GM10248 (cell line): ENCODE measurements around the gene UVRAG.

Source experiments
- CTCF ChIA-PET: fragments of 300-600 bp; sonication (Branson Sonifier 250); formaldehyde crosslinking; extraction: SDS; loops from one replicate; lab custom pipeline; 2021; ENCODE audit warnings: antibody characterized with exemption; lab: Yijun Ruan, JAX
- POLR2A ChIA-PET: fragments of 350-650 bp; sonication (Branson Sonifier 250); formaldehyde crosslinking; extraction: SDS; loops from one replicate; lab custom pipeline; 2020; ENCODE audit warnings: antibody characterized with exemption; lab: Yijun Ruan, JAX
- DNase-seq: peaks from one replicate; pipeline ENCODE4 v3.0.0; 2012; ENCODE audit errors: extremely low spot score
- TF ChIP-seq, protein P1 (sequence below): IDR thresholded peaks from 2 replicates; pipeline ENCODE4 v1.5.1; 2012; ENCODE audit warnings: mild to moderate bottlenecking, low read depth; ENCODE audit errors: extremely low read depth, missing control alignments, control extremely low read depth

UVRAG gene

DNA sequence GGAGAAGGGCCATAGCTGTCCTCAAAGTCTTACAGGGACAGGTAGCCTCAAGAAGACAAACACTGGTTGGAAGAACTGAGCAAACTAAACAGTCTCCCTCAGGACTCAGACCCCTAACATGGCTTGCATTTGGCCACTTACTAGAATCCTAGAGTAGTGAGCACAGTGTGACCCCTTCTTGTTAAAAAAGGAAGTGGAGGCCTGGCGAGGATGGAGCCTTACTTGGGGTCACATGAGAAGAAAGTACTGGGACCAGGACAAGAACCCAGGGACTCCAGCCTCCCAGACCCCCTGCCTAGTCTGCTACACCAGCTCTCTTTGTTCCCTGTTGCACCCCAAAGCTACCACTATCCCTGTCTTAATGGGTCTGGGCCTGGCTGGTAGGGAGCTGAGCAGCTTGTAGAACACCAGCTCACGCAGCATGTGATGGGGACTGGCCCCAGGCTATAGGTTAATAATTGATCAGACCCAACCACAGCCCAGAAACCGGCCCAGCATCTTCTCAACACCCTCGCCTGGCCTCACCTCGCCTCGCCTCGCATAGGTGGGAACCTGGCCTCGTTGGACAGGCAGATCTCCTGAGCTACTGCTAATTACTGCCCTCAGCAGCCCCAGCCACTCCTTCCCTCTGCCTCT is 28.8 kb upstream of the UVRAG start:
- POLR2A ChIA-PET: no interaction called here
- DNase-seq: peak; percentile 65
- TF ChIP-seq, protein P1, sequence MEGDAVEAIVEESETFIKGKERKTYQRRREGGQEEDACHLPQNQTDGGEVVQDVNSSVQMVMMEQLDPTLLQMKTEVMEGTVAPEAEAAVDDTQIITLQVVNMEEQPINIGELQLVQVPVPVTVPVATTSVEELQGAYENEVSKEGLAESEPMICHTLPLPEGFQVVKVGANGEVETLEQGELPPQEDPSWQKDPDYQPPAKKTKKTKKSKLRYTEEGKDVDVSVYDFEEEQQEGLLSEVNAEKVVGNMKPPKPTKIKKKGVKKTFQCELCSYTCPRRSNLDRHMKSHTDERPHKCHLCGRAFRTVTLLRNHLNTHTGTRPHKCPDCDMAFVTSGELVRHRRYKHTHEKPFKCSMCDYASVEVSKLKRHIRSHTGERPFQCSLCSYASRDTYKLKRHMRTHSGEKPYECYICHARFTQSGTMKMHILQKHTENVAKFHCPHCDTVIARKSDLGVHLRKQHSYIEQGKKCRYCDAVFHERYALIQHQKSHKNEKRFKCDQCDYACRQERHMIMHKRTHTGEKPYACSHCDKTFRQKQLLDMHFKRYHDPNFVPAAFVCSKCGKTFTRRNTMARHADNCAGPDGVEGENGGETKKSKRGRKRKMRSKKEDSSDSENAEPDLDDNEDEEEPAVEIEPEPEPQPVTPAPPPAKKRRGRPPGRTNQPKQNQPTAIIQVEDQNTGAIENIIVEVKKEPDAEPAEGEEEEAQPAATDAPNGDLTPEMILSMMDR: no peak
- CTCF ChIA-PET: interaction anchor here (1.4 to 10.9 kb wide), 4 partner anchors 10 to 82 kb away, joined by 3 to 85 read pairs (median 10); no protein-coding TSS in a partner anchor

DNA sequence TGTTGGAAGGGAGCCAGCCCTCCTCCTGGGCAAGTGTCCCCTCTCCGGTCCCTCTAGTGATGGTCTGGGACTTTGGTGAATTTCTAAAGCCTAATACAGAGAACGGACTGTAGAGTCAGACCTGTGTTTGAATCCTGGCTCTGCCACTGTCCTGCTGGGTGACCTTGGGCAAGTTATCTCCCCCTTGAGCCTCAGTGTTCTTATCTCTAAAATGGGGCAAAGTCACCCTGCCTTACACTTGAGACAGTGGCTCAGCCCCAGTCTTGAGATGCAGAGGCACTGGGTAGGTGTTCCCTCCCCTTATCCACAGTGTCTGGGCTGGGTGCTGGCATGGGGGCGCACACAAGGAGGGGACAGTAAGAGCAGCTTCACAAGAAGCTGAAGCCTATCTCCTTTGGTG is 25.5 kb upstream of the UVRAG start:
- POLR2A ChIA-PET: no interaction called here
- CTCF ChIA-PET: interaction anchor here (1.0 to 10.9 kb wide), 3 partner anchors 11 to 362 kb away, joined by 3 to 85 read pairs (median 16); no protein-coding TSS in a partner anchor
- DNase-seq: no peak
- TF ChIP-seq, protein P1: no peak

DNA sequence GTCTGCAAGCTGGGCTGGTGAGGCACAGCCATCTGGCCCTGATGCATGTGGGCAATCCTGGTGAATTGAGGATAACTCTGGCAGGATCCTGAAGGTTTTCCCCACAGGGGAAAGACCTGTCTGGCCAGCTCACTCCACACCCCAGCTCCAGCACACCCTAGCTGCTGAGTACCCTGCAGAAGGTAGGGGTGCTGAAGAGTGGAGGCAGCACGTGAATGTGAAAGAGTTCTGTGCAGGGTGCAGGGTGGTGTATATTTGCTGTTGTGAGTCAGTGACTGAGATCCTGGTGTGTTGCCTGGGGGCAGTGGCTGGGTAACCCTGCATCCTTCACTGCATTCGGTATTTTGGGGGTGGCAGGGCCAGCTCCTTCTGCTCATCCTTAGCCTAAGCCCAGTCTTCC is 24.0 kb upstream of the UVRAG start:
- POLR2A ChIA-PET: no interaction called here
- no peak for DNase-seq
- CTCF ChIA-PET: interaction anchor here (1.3 to 10.9 kb wide), 3 partner anchors 9 to 77 kb away, joined by 3 to 85 read pairs (median 8); no protein-coding TSS in a partner anchor
- TF ChIP-seq, protein P1: no peak

DNA sequence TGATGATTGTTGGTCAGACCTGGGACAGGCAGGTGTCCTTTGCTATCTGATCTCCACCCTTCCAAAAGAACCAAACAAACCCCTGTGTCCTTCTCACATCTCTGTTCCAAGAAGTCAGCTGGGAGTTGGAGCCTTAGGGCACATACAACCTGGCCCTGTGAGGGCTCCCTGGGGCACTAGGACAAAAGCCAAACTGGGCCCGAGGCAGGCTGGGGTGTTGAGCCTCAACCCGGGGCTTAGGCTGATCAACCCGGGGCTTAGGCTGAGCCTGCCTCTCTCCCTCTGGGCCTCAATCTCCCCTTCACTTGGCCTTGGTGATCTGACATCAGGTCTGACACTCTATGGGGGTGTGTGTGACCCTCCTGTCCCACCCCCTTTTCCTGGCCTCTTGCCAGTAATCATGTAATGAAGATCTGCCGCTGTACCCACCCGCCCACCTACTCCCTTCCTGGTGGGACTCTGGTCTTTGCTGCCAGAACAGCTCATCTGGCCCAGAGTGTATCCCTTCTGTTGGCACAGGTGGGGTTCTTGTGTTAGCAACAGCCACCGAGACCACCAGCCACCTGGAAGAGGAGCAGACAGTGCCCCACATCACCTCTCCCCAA is 22.8 kb upstream of the UVRAG start:
- ChIA-PET POLR2A (no interaction called here), CTCF (interaction anchor here (1.0 to 10.9 kb wide), 3 partner anchors 8 to 64 kb away, joined by 3 to 85 read pairs (median 8); no protein-coding TSS in a partner anchor)
- DNase-seq: no peak
- TF ChIP-seq, protein P1: no peak

DNA sequence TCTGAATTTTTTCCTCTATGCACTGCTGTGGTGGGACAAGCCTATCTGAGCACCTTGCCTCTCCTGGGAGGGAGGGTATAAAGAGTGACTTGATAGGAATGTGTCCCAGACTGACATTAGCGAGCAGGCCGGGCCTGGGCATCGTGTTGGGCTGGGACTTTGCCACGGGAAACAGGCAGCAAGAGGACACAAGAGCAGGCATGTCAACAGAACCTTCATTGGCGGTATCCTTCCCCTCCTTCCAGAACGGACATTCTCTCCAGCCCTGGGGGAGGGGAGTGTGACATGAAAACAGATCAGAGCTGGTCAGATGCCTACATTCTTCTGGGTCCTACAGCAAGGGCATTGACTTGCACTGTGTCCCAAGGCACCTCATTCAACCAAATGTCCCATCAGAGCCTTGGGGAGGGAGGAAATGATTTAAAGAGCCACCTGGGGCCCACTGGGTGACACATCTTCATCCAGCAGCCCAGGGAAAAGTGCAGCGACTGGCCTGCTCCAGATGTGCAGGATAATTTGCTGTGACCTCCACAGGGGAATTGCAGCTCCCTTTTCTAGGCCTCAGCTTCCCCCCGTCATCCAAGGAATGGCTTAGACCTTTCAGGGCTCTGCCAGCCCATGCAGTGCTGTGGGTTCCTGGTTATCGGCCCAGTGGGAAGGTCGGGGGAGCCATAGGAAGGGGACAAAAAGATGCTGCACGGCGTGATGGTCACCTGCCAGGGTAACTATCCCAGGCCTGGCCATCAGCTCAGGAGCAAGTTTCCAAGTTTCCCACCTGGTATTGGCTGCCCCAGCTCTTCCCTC is 21.8 kb upstream of the UVRAG start:
- TF ChIP-seq, protein P1: no peak
- POLR2A ChIA-PET: no interaction called here
- CTCF ChIA-PET: interaction anchor here (1.1 to 10.9 kb wide), 6 partner anchors 7 to 75 kb away, joined by 3 to 85 read pairs (median 4); no protein-coding TSS in a partner anchor
- no peak for DNase-seq

DNA sequence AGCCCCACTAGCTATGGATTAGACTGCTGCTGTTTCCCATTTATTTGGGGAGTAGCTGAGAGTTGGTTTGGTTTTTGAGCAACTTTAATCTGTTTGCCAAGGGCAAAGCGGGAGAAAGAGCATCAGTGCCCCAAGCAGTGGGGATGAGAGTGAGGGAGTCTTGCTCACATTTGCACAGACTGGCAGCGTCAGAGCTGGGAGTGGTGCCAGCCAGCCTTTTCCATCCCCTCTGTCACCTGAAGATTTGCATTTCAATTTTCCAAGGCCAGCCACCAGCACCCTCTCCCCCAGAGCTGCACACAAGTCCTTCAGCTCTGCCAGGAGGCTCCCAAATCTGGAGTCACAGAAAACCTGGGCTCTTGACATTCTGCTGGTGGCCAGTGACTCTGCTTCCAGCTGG is 21.0 kb upstream of the UVRAG start:
- CTCF ChIA-PET: interaction anchor here (1.0 to 10.9 kb wide), 6 partner anchors 7 to 359 kb away, joined by 3 to 85 read pairs (median 3); no protein-coding TSS in a partner anchor
- no peak for DNase-seq
- POLR2A ChIA-PET: no interaction called here
- TF ChIP-seq, protein P1: no peak
